Measurements from ENCODE around the gene USP6NL.

USP6NL gene

DNA sequence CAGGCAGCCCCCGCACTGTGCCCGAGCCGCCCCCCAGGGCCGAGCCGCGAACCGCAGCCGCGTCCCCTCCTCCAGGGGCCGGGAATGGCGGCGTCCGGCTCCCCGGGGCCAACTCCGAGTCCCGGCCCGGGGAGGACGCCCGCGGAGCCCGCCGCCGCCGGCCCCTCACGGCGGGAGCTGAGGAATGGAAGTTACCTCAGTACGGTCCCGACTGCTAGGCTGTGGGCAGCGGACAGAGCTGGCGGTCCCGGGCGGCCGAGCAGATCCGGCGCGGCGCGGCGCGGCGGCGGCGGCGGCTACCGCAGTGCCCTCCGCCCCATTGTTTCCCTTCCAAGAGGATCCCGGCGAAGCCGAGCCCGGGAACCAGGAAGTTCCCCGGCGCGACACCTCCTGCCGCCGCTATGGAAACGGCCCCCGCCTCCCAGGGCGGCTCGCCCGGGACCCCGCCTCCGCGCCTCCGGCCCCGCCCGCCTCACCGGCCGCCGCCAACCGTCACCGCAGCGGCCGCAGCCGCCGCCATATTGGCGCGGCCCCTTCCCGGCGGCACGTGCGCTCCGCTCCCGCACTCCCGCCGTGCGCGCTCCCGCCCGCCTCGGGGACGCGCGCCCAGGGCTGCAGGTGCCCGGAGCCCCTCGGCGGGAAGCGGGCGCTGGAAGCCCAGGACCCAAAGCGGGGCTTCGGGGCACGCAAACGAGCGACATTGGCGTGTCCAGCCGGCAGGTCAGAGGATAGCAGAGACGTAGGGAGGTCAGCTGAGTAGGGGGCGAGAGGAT lies at the start of gene USP6NL:
USP6NL (minus strand) TSS at position 403 of the 773 bp plus-strand sequence. CDS start 14,016 bp downstream, outside the sequence.
- peak within 1 kb of the TSS; percentile 85 for H3K9ac ChIP-seq (ENCODE audit: low read length)
- peak within 1 kb of the TSS; percentile 60 for H3K4me3 ChIP-seq (ENCODE audit: low read length)
- H3K36me3 ChIP-seq (ENCODE audit: control insufficient read depth, insufficient read depth, low read length): no peaks in the 10 kb centered on the region
- H3K9me3 ChIP-seq (ENCODE audit: control insufficient read depth, low read length): no peaks in the 10 kb centered on the region
- no peaks in the 10 kb centered on the region for H3K27me3 ChIP-seq (ENCODE audit: control insufficient read depth, insufficient read depth, low read length)
- peaks cover 3% of the 10 kb centered on the region for H3K4me1 ChIP-seq (ENCODE audit: control insufficient read depth, insufficient read depth, low read length)

DNA sequence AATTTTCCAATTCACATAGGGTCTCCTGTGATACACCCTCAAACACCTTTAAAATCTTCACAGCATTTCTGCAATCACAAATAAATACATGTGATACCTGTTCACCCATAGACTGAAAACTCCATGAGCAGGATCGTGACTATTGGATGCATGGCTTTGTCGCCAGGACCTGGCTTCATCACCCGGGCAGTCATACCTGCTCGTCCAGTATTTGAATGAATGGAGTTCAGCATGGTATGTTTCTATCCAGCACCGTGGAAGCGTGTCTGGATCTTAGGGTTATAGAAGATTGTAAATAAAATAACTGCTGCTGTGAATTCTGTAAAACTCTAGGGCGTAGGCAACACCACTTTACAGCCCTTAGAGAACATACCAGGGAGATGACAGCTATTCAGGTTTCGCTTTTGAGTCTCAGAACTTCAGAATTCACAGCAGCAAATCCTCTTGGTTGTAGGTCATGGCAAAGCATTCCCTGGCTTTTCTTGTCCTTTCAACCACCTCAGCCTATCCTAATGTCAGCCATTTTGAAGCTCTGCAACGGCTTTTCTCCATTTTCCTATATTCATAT lies 47.4 kb upstream of the USP6NL start:
- no peak overlapping the region for H3K4me3 ChIP-seq (ENCODE audit: low read length)
- no peaks in the 10 kb centered on the region for H3K27me3 ChIP-seq (ENCODE audit: control insufficient read depth, insufficient read depth, low read length)

DNA sequence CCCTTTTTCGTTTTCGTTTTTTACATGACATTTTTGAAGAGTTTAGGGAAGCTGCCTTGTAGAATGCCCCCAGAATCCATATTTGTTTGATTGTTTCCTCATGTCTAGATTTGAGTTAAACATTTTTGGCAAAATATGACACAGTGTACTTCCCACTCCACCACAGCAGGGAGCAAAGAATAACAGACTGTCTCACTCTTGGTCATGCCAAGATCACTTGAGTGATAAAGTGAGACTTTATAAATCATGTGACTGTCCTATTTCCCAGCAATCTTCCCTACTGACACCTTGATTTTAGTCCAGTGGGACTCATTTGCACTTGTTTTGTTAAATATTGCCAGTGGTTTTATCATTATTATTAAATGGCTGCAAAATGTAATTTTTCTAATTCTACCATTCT lies 44.4 kb upstream of the USP6NL start:
- Histone ChIP-seq H3K36me3 (ENCODE audit: control insufficient read depth, insufficient read depth, low read length) (no peaks in the 10 kb centered on the region), H3K4me3 (ENCODE audit: low read length) (no peak overlapping the region), H3K9ac (ENCODE audit: low read length) (no peak overlapping the region), H3K9me3 (ENCODE audit: control insufficient read depth, low read length) (no peaks in the 10 kb centered on the region), H3K27me3 (ENCODE audit: control insufficient read depth, insufficient read depth, low read length) (no peaks in the 10 kb centered on the region), H3K4me1 (ENCODE audit: control insufficient read depth, insufficient read depth, low read length) (no peaks in the 10 kb centered on the region)

More for the DNA sequence above, 47.4 kb upstream of the USP6NL start:
- no peaks in the 10 kb centered on the region for H3K36me3 ChIP-seq (ENCODE audit: control insufficient read depth, insufficient read depth, low read length)
- H3K9ac ChIP-seq (ENCODE audit: low read length): no peak overlapping the region
- no peaks in the 10 kb centered on the region for H3K9me3 ChIP-seq (ENCODE audit: control insufficient read depth, low read length)
- H3K4me1 ChIP-seq (ENCODE audit: control insufficient read depth, insufficient read depth, low read length): no peaks in the 10 kb centered on the region

DNA sequence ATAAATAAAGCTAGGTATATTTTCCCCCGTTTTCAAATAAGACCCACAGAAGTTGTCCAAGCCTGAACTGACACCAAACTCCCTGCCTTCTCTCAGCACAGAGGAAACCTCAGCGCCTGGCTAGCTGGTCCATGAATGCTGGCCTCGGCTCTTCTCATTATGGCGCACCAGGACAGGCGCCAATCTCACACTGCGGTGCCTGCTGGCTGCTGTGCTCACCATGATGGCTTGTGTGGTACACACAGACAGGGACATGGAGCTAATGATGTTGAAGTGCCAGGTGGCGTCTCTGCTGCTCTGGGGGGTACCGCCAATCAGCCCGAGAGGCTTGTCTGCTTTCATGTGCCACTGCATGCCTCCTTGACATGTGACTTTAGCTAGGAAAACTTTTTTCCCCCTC lies 43.2 kb upstream of the USP6NL start:
- no peak overlapping the region for H3K4me3 ChIP-seq (ENCODE audit: low read length)
- H3K9ac ChIP-seq (ENCODE audit: low read length): no peak overlapping the region
- H3K4me1 ChIP-seq (ENCODE audit: control insufficient read depth, insufficient read depth, low read length): no peaks in the 10 kb centered on the region
- no peaks in the 10 kb centered on the region for H3K36me3 ChIP-seq (ENCODE audit: control insufficient read depth, insufficient read depth, low read length)
- no peaks in the 10 kb centered on the region for H3K9me3 ChIP-seq (ENCODE audit: control insufficient read depth, low read length)
- H3K27me3 ChIP-seq (ENCODE audit: control insufficient read depth, insufficient read depth, low read length): no peaks in the 10 kb centered on the region

DNA sequence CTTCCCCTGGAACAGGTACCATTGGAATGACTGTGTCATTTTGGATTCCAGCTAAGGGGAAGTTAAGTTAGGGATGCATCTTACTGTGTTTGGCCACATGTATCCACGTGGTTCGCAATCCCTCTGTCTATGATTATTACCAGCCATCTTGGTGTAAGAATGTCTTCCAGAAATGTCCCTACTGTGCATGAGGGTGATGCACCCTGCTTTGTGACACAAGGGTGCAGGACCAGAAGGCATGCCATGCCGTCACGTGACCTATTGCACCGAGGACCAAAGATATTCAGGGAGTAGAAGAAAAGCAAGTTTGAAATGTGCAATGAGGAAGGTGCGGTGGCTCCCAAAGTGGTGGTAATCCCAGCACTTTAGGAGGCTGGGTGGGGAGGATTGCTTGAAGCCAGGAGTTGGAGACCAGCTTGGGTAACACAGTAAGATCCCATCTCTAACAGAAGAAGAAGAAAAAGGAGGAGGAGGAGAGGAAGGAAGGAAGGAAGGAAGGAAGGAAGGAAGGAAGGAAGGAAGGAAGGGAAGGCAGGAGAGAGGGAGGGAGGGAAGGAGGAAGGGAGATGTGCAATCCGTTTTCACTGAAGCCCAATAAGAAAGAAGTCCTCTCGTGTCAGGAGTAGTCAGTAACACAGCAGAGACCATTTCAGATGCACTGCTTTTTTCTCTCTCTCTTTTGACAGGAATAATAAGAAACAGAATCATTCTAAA lies 42.5 kb upstream of the USP6NL start:
- Histone ChIP-seq H3K27me3 (ENCODE audit: control insufficient read depth, insufficient read depth, low read length) (no peaks in the 10 kb centered on the region), H3K9me3 (ENCODE audit: control insufficient read depth, low read length) (no peaks in the 10 kb centered on the region), H3K9ac (ENCODE audit: low read length) (no peak overlapping the region), H3K4me3 (ENCODE audit: low read length) (no peak overlapping the region), H3K36me3 (ENCODE audit: control insufficient read depth, insufficient read depth, low read length) (no peaks in the 10 kb centered on the region), H3K4me1 (ENCODE audit: control insufficient read depth, insufficient read depth, low read length) (no peaks in the 10 kb centered on the region)

DNA sequence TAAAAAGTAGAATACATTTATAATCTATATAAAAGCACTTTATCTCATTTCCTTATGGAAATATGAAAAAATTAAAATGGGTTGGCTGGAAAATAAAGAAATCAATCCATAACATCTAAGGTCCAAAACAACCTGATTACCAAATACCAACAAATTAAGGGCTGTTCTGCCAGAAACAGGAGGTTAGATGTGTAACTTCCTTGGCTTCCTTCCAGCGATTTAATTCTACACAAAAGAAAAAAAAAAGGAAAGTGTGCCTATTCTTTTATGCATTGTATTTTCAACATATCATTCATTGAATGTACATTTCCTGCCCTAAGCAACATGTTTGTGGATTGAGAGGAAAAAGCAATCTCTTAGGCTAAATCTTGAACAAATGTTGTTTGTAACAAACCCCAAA lies 36.2 kb upstream of the USP6NL start:
- H3K9me3 ChIP-seq (ENCODE audit: control insufficient read depth, low read length): no peaks in the 10 kb centered on the region
- H3K4me3 ChIP-seq (ENCODE audit: low read length): no peak overlapping the region
- H3K9ac ChIP-seq (ENCODE audit: low read length): no peak overlapping the region
- no peaks in the 10 kb centered on the region for H3K4me1 ChIP-seq (ENCODE audit: control insufficient read depth, insufficient read depth, low read length)
- H3K27me3 ChIP-seq (ENCODE audit: control insufficient read depth, insufficient read depth, low read length): no peaks in the 10 kb centered on the region
- H3K36me3 ChIP-seq (ENCODE audit: control insufficient read depth, insufficient read depth, low read length): no peaks in the 10 kb centered on the region

DNA sequence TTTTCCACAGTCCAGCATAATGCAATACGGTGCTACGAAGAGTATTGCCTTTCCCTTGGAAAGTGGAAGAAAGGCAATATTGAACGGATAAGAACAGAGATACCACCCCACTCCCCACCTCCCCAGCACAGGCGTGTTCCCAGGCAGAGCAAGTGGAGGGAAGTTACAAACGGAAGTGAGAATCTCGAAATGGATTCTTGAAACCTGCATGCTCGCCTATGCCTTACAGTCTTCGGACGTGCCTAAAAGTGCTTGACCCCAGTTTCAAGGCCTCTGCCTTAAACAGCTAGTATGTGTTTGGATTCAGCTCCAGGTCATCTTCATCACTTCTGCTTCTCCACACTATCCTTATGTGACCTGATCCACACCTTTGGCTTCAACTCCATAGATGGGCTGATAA lies 35.0 kb upstream of the USP6NL start:
- Histone ChIP-seq H3K9me3 (ENCODE audit: control insufficient read depth, low read length) (no peaks in the 10 kb centered on the region), H3K4me3 (ENCODE audit: low read length) (no peak overlapping the region), H3K4me1 (ENCODE audit: control insufficient read depth, insufficient read depth, low read length) (no peaks in the 10 kb centered on the region), H3K27me3 (ENCODE audit: control insufficient read depth, insufficient read depth, low read length) (no peaks in the 10 kb centered on the region), H3K9ac (ENCODE audit: low read length) (no peak overlapping the region), H3K36me3 (ENCODE audit: control insufficient read depth, insufficient read depth, low read length) (no peaks in the 10 kb centered on the region)

DNA sequence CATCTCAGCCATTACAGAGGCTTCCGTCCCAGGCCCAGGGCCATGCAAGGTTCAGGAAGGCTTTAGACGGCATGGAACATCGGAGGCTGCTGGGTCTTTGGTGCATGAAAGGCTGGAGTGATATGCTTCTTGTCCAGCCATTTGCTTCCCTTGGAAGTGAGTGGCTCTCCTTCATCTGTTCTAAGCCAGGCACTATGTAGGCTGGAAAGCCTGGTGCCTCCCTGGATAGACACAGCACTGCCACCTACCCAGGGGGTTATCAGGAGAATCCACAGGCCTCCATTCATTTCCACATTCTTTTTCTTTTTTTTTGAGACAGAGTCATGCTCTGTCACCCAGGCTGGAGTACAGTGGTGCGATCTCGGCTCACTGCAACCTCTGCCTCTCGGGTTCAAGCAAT lies 31.6 kb upstream of the USP6NL start:
- Histone ChIP-seq H3K4me3 (ENCODE audit: low read length) (no peak overlapping the region), H3K9ac (ENCODE audit: low read length) (no peak overlapping the region), H3K27me3 (ENCODE audit: control insufficient read depth, insufficient read depth, low read length) (no peaks in the 10 kb centered on the region), H3K36me3 (ENCODE audit: control insufficient read depth, insufficient read depth, low read length) (no peaks in the 10 kb centered on the region), H3K4me1 (ENCODE audit: control insufficient read depth, insufficient read depth, low read length) (peaks cover 10% of the 10 kb centered on the region), H3K9me3 (ENCODE audit: control insufficient read depth, low read length) (no peaks in the 10 kb centered on the region)

DNA sequence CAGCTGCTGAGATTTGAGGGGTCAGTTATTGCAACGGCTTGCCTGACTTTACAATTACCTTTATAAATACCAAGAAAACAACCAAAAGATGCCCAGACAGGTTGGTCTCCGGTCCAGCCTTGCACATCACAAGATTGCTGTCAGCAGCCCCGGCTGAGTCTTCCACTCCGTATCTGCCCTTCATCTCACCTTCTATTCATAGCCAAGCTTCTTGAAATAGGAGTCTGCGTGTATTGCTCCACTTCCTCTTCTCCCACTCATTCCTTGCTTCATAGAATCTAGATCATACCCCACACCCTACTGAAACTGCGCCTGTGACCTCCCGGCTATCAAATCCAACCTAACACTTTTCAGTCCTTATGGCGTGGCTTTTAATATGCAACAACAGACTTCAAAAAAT lies 31.1 kb upstream of the USP6NL start:
- H3K36me3 ChIP-seq (ENCODE audit: control insufficient read depth, insufficient read depth, low read length): no peaks in the 10 kb centered on the region
- no peak overlapping the region for H3K9ac ChIP-seq (ENCODE audit: low read length)
- H3K9me3 ChIP-seq (ENCODE audit: control insufficient read depth, low read length): no peaks in the 10 kb centered on the region
- no peak overlapping the region for H3K4me3 ChIP-seq (ENCODE audit: low read length)
- H3K4me1 ChIP-seq (ENCODE audit: control insufficient read depth, insufficient read depth, low read length): peaks cover 10% of the 10 kb centered on the region
- H3K27me3 ChIP-seq (ENCODE audit: control insufficient read depth, insufficient read depth, low read length): no peaks in the 10 kb centered on the region

DNA sequence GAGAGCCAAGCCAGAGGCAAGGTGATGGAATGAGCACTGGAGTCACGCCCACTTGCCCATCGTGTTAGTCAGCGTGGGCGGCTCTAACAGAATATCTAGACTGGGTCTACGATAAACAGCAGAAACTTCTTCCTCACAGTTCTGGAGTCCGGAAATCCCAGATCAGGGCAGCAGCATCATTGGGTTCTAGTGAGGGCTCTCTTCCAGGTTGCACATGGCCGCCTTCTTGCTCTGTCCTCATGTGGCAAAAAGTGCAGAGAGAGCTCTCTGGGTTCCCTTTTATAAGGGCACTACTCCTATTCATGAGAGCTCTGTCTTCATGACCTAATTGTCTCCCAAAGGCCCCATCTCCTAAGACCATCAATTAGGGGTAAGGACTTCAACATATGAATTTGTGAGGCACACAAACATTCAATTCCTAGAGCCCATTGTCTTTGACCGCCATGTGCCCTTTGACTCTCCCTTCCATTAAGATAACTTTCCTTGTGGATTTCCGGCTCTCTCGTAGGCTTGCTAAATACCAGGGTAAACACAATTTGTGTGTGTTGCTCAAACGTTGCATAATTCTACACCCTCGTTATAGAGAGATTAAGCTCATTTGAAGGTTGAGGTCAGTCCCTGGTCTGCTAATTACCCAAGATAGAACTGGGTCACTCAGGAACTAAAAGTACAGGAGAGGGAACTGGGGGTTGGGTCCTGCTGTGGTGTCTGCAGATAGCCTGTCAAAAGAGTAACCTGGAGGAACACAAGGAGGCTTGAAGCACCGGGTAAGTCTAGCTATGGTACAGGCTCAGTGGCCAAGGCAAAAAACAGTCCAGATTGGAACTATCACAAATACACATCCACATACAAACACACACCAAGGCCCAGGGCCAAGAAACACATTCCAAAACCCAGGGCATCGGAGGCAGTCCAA lies 28.7 kb upstream of the USP6NL start:
- Histone ChIP-seq H3K9me3 (ENCODE audit: control insufficient read depth, low read length) (no peaks in the 10 kb centered on the region), H3K9ac (ENCODE audit: low read length) (no peak overlapping the region), H3K4me1 (ENCODE audit: control insufficient read depth, insufficient read depth, low read length) (peaks cover 10% of the 10 kb centered on the region), H3K4me3 (ENCODE audit: low read length) (no peak overlapping the region), H3K27me3 (ENCODE audit: control insufficient read depth, insufficient read depth, low read length) (no peaks in the 10 kb centered on the region), H3K36me3 (ENCODE audit: control insufficient read depth, insufficient read depth, low read length) (no peaks in the 10 kb centered on the region)

DNA sequence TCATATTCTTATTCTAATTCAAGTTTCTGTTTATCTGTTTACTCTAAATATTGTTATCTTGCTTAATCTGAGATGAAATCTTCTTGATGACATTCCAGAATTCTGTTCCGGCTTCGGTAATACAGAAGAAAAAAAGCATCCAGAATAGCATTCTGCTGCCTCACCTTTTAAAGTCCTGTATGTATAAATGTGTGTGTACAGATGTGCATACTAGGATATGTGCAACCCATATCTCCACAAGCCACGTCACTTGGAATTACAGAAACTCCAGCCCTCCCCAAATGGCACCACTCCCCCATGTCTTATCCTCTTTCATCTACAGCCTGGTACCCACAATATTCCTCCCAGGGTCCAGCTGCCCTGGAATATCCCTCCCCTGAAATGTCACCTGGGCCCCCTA lies 27.9 kb upstream of the USP6NL start:
- no peaks in the 10 kb centered on the region for H3K27me3 ChIP-seq (ENCODE audit: control insufficient read depth, insufficient read depth, low read length)
- no peak overlapping the region for H3K4me3 ChIP-seq (ENCODE audit: low read length)
- H3K4me1 ChIP-seq (ENCODE audit: control insufficient read depth, insufficient read depth, low read length): peaks cover 10% of the 10 kb centered on the region
- no peaks in the 10 kb centered on the region for H3K9me3 ChIP-seq (ENCODE audit: control insufficient read depth, low read length)
- no peak overlapping the region for H3K9ac ChIP-seq (ENCODE audit: low read length)
- no peaks in the 10 kb centered on the region for H3K36me3 ChIP-seq (ENCODE audit: control insufficient read depth, insufficient read depth, low read length)

Data from mucosa of stomach (tissue), 1 donor.